ENCODE measurements around the gene KRTAP9-4. TPM values are rescaled to one million over a fixed set of nuclear protein-coding genes. Genes with fewer than 3 reads are reported as not detected.
"Not testable (repeated sequence)": the region's sequence is repeated elsewhere in the genome, so short reads cannot be mapped to it uniquely, and the experiment has no call there.

Gene KRTAP9-4, protein sequence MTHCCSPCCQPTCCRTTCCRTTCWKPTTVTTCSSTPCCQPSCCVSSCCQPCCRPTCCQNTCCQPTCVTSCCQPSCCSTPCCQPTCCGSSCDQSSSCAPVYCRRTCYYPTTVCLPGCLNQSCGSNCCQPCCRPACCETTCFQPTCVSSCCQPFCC
- total RNA-seq = not detected

DNA sequence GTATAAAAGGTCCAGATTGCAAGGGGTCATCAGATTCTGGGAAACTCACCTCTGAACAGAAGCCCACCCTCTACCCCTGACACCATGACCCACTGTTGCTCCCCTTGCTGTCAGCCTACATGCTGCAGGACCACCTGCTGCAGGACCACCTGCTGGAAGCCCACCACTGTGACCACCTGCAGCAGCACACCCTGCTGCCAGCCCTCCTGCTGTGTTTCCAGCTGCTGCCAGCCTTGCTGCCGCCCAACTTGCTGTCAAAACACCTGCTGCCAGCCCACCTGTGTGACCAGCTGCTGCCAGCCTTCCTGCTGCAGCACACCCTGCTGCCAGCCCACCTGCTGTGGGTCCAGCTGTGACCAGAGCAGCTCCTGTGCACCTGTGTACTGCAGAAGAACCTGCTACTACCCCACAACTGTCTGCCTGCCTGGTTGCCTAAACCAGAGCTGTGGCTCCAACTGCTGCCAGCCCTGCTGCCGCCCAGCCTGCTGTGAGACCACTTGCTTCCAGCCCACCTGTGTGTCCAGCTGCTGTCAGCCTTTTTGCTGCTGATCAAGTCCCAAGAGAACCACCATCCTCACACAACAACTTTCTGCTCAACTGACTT, at the start of gene KRTAP9-4:
Gene KRTAP9-4 (plus strand): TSS at position 51 of the 604 bp plus-strand sequence. CDS start 34 bp downstream, at position 85.
- H3K27ac Mint-ChIP-seq, H3K4me3 Mint-ChIP-seq: not testable (repeated sequence)

DNA sequence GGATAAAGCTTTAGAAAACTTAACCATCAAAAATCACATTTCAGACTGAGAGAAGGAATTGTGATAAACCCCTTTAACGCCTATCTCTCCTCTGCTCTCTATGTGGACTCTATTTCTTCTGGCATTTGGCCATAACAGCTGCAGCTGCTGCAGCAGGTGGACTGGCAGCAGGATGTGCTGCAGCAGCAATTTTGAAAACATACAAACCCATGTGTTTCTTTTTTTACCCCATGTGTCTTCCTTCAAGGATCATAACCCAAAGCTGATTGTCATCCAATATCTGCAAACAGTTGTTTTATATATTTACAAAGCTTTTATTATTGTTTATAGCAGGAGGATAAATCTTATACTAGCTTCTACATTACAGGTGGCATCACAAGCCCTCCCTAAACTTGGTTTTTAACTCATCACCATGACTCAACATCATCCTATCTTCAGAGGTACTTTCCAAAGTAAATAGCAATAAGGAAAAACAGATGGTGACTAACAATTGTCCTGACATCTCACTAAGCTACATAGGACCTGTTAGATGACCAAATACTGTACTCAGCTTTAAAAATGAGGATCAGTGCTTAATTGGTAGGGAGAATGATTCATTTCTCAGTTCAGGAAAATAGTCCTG, 37.5 kb upstream of the KRTAP9-4 start:
- H3K4me1 Mint-ChIP-seq = peaks cover 5% of the 10 kb centered on the region
- no peak overlapping the region for H3K4me3 Mint-ChIP-seq
- no peak overlapping the region for H3K27ac Mint-ChIP-seq
- H3K36me3 Mint-ChIP-seq = no peaks in the 10 kb centered on the region
- DNase-seq = no peak
- no peaks in the 10 kb centered on the region for H3K27me3 Mint-ChIP-seq
- peaks cover 3% of the 10 kb centered on the region for H3K9me3 Mint-ChIP-seq

More for the DNA sequence above, at the start of gene KRTAP9-4:
- H3K9me3 Mint-ChIP-seq, H3K36me3 Mint-ChIP-seq, H3K27me3 Mint-ChIP-seq, H3K4me1 Mint-ChIP-seq, DNase-seq: not testable (repeated sequence)

DNA sequence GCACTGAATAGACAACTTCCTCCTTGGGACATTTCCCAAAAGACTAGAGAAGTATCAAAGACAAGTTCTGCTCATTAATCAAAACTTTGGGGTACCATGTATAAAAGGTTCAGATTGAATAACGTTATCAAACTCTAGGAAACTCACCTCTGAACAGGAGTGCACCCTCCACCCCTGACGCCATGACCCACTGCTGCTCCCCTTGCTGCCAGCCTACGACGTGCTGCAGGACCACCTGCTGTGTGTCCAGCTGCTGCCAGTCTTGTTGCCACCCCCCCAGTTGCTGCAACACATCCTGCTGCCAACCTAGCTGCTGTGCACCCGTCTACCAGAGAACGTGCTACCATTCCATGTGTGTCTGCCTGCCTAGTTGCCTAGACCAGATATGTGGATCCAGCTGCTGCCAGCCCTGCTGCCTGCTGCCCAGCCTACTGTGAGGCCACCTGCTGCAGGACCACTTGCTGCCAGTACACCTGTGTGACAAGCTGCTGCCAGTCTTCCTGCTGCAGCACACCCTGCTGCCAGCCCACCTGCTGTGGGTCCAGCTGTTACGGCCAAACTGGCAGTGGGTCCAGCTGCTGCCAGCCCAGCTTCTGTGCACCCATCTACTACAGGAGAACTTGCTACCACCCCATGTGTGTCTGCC, 36.8 kb upstream of the KRTAP9-4 start:
- Mint-ChIP-seq H3K27me3 (no peaks in the 10 kb centered on the region), H3K27ac (no peak overlapping the region), H3K4me1 (peaks cover 5% of the 10 kb centered on the region)

DNA sequence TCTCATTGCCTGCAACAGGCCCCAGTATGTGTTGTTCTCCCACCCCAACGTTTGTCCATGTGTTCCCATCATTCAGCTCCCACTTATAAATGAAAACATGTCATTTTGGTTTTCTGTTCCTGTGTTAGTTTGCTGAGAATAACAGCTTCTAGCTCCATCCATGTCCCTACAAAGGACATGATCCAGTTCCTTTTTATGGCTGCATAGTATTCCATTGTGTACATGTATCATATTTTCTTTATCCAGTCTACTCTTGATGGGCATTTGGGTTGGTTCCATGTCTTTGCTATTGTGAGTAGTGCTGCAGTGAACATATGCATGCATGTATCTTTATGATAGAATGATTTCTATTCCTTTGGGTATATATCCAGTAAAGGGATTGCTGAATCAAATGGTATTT, 33.8 kb upstream of the KRTAP9-4 start:
- no peak for DNase-seq
- Mint-ChIP-seq H3K27me3 (no peaks in the 10 kb centered on the region), H3K4me1 (peaks cover 5% of the 10 kb centered on the region), H3K36me3 (no peaks in the 10 kb centered on the region), H3K27ac (no peak overlapping the region), H3K9me3 (peaks cover 1% of the 10 kb centered on the region), H3K4me3 (no peak overlapping the region)

More for the DNA sequence above, 36.8 kb upstream of the KRTAP9-4 start:
- Mint-ChIP-seq H3K4me3 (no peak overlapping the region), H3K36me3 (no peaks in the 10 kb centered on the region), H3K9me3 (peaks cover 3% of the 10 kb centered on the region)
- DNase-seq = no peak

DNA sequence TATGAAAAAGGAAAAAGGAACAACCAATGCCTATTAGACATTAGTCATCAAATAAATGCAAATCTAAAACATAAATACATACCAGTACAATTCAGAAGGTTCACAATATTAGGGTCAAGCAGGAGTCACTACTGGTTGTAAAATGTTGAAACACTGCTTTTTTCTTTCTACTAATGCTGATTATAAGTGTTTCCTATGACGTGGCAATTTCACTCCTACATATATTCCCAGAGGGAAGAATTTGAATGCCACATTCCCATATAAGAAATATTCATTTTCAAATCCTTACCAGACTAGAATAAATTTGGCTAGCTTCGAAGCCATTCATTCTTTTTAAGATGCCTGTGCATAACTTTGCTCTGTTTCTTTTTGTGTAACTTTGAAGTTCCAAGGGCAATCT, 25.7 kb upstream of the KRTAP9-4 start:
- H3K9me3 Mint-ChIP-seq = peaks cover 1% of the 10 kb centered on the region
- H3K36me3 Mint-ChIP-seq = no peaks in the 10 kb centered on the region
- DNase-seq = no peak
- H3K4me3 Mint-ChIP-seq = no peak overlapping the region
- no peak overlapping the region for H3K27ac Mint-ChIP-seq
- no peaks in the 10 kb centered on the region for H3K4me1 Mint-ChIP-seq
- H3K27me3 Mint-ChIP-seq = no peaks in the 10 kb centered on the region

DNA sequence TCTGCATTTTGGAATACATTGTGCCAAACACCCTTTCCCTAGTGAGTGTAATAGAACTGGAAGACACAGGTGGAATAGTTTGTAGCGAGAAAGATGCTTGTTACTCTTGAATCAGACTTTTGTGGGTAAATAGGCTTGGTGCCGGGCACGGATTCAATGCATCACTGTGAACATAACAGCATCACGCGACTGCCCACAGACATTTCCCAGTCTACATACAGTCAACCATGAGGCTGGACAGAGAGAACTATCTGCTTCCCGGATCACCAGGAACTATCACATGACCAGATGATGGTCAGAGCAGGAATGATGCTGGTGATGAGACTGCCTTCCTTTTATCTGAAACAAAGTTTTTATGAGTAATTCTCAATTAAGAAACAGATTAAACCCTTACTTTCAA, 23.4 kb upstream of the KRTAP9-4 start:
- H3K4me3 Mint-ChIP-seq = no peak overlapping the region
- no peak for DNase-seq
- no peaks in the 10 kb centered on the region for H3K36me3 Mint-ChIP-seq

DNA sequence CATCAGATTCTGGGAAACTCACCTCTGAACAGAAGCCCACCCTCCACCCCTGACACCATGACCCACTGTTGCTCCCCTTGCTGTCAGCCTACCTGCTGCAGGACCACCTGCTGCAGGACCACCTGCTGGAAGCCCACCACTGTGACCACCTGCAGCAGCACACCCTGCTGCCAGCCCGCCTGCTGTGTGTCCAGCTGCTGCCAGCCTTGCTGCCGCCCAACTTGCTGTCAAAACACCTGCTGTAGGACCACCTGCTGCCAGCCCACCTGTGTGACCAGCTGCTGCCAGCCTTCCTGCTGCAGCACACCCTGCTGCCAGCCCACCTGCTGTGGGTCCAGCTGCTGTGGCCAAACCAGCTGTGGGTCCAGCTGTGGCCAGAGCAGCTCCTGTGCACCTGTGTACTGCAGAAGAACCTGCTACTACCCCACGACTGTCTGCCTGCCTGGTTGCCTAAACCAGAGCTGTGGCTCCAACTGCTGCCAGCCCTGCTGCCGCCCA, 22.8 kb upstream of the KRTAP9-4 start, which contains the start of gene KRTAP9-2:
Gene KRTAP9-2 (plus strand): TSS at position 51 of the 498 bp plus-strand sequence. CDS start 7 bp downstream, at position 58.
- H3K9me3 Mint-ChIP-seq, DNase-seq, H3K4me1 Mint-ChIP-seq, H3K36me3 Mint-ChIP-seq, H3K4me3 Mint-ChIP-seq, H3K27me3 Mint-ChIP-seq, H3K27ac Mint-ChIP-seq: not testable (repeated sequence)

More for the DNA sequence above, 23.4 kb upstream of the KRTAP9-4 start:
- Mint-ChIP-seq H3K4me1 (no peaks in the 10 kb centered on the region), H3K9me3 (no peaks in the 10 kb centered on the region), H3K27me3 (no peaks in the 10 kb centered on the region), H3K27ac (no peak overlapping the region)

DNA sequence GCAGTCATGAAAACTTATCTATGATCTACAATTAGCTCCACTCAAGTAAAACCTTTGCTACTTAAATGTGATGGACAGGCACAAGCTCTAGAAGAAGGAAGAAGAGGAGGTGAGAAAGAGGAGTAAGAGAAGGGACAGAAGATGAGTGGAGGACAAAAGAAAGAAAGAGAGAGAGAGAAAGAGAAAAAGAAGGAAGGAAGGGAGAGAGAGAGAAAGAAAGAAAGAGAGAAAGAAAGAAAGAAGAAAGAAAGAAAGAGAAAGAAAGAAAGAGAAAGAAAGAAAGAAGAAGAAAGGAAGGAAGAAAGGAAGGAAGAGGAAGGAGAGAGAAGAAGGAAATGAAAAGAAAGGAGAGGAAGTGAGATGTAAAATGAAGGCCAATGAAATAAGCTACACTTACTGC, 19.4 kb upstream of the KRTAP9-4 start:
- H3K9me3 Mint-ChIP-seq = no peaks in the 10 kb centered on the region
- H3K4me3 Mint-ChIP-seq = no peak overlapping the region
- no peaks in the 10 kb centered on the region for H3K36me3 Mint-ChIP-seq
- no peak overlapping the region for H3K27ac Mint-ChIP-seq
- no peak for DNase-seq
- H3K4me1 Mint-ChIP-seq = peaks cover 4% of the 10 kb centered on the region
- no peaks in the 10 kb centered on the region for H3K27me3 Mint-ChIP-seq

DNA sequence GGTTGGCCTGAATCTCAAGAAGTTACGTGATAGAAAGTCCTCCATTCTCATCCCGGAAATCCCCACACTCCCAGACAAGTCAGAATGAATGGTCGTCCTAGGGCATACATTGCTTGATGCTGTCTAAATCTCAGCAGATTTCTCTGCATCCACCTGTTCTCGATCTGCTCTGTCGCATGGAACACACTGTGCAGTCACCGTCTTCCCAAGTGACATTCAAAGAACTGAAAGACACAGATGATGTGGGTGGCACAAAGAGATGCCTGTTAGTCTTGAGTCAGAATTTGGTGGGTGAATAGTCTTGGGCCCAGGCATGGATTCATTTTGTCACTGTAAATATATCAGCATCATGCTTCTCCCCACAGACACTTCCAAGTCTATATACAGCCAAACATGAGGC, 17.8 kb upstream of the KRTAP9-4 start:
- Mint-ChIP-seq H3K4me1 (peaks cover 4% of the 10 kb centered on the region), H3K27ac (no peak overlapping the region), H3K9me3 (no peaks in the 10 kb centered on the region), H3K4me3 (no peak overlapping the region), H3K36me3 (no peaks in the 10 kb centered on the region), H3K27me3 (no peaks in the 10 kb centered on the region)
- no peak for DNase-seq

DNA sequence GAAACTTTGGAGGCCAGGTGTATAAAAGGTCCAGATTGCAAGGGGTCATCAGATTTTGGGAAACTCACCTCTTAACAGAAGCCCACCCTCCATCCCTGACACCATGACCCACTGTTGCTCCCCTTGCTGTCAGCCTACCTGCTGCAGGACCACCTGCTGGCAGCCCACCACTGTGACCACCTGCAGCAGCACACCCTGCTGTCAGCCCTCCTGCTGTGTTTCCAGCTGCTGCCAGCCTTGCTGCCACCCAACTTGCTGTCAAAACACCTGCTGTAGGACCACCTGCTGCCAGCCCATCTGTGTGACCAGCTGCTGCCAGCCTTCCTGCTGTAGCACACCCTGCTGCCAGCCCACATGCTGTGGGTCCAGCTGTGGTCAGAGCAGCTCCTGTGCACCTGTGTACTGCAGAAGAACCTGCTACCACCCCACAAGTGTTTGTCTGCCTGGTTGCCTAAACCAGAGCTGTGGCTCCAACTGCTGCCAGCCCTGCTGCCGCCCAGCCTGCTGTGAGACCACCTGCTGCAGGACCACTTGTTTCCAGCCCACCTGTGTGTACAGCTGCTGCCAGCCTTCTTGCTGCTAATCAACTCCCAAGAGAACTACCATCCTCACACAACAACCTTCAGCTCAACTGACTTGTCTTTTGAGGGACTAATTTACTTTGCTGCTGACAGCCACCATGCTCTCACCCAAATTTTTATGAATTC, 16.9 kb upstream of the KRTAP9-4 start, which contains the start of gene KRTAP9-3:
Gene KRTAP9-3 (plus strand): TSS at position 51 of the 707 bp plus-strand sequence. CDS start 53 bp downstream, at position 104.
- H3K27me3 Mint-ChIP-seq, H3K9me3 Mint-ChIP-seq, DNase-seq, H3K27ac Mint-ChIP-seq, H3K4me3 Mint-ChIP-seq, H3K36me3 Mint-ChIP-seq, H3K4me1 Mint-ChIP-seq: not testable (repeated sequence)

DNA sequence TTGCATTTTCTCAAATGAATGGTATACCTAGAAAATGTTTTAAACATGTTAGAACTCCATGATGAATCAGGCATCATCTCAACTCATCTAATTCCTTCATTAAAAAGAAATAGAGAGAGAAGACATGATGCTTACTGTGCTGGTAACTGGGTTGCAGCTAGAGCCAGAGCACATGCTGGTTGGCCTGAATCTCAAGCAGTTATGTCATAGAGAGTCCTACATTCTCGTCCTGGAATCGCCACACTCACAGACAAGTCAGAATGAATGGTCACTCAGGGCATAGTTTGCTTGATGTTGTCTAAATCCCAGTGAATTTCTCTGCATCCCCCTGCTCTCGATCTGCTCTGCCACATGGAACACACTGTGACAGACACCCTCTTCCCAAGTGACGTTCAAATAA, 12.4 kb upstream of the KRTAP9-4 start:
- not testable (repeated sequence) for H3K27me3 Mint-ChIP-seq, DNase-seq, H3K4me1 Mint-ChIP-seq, H3K27ac Mint-ChIP-seq, H3K4me3 Mint-ChIP-seq, H3K36me3 Mint-ChIP-seq, H3K9me3 Mint-ChIP-seq

DNA sequence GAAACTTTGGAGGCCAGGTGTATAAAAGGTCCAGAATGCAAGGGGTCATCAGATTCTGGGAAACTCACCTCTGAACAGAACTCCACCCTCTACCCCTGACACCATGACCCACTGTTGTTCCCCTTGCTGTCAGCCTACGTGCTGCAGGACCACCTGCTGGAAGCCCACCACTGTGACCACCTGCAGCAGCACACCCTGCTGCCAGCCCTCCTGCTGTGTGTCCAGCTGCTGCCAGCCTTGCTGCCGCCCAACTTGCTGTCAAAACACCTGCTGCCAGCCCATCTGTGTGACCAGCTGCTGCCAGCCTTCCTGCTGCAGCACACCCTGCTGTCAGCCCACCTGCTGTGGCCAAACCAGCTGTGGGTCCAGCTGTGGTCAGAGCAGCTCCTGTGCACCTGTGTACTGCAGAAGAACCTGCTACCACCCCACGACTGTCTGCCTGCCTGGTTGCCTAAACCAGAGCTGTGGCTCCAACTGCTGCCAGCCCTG, 11.5 kb upstream of the KRTAP9-4 start, which contains the start of gene KRTAP9-8:
Gene KRTAP9-8 (plus strand): TSS at position 51 of the 489 bp plus-strand sequence. CDS start 53 bp downstream, at position 104.
- H3K4me1 Mint-ChIP-seq, H3K27me3 Mint-ChIP-seq, H3K4me3 Mint-ChIP-seq, H3K27ac Mint-ChIP-seq, H3K9me3 Mint-ChIP-seq, H3K36me3 Mint-ChIP-seq, DNase-seq: not testable (repeated sequence)

DNA sequence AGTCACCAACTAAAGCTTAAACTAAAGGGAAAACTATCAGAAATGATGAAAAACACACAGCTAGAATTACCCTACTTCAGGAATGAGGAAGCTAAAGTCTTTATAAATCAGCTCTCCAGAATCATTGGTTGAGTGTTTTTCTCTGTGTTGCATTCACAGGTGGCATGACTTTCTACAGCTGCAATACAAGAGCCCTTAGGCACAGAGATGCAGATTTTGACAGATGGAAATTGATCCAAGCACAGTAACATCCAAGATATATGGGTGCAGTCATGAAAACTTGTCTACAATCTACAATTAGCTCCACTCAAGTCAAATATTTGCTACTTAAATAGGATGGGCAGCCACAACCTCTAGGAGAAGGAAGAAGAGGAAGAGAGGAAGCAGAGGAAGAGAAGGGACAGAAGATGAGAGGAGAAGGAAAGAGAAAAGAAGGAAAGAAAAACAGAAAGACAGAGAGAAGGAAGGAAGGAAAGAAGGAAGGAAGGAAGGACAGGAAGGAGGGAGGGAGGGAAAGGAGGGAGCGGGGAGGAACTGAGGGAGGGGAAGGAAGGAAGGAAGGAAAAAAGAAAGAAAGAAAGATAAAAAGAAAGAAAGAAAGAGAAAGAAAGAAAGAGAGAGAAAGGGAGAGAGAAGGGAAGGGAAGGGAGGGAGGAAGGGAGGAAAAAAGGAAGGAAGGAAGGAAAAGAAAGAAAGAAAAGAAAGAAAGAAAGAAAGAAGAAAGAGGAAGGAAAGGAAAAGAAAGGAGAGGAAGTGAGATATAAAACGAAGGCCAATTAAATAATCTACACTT, 2.3 kb upstream of the KRTAP9-4 start:
- not testable (repeated sequence) for H3K4me1 Mint-ChIP-seq, DNase-seq, H3K9me3 Mint-ChIP-seq, H3K4me3 Mint-ChIP-seq, H3K27ac Mint-ChIP-seq, H3K27me3 Mint-ChIP-seq, H3K36me3 Mint-ChIP-seq

DNA sequence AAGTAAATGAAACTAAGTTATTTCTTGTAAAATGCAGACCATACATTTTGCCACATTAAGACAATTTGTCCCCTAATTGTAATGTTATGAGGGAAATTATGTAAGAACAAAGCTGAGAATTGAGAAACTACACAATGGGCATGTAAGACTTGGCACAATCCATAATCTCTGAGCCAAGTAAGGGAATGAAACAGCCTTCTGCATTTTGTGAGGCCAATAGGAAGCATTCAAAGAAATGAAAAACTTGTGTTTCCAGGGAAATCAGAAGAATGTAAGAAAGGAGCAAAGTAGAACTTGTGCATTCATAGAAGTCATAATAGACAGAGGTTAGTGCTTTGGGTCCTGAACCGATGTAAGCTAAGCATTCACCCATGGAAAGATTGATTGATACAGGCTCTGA, 1.8 kb downstream of the KRTAP9-4 start:
- Mint-ChIP-seq H3K4me3 (no peak overlapping the region), H3K4me1 (peaks cover 1% of the 10 kb centered on the region), H3K36me3 (no peaks in the 10 kb centered on the region), H3K27ac (no peak overlapping the region), H3K9me3 (no peaks in the 10 kb centered on the region), H3K27me3 (no peaks in the 10 kb centered on the region)
- no peak for DNase-seq
